GM23338 (cell line): ENCODE measurements around the gene TFB1M.

ENCODE experiments used
- CREB1 ChIP-seq: fragments of 250-450 bp; sonication (Bioruptor Pico); IDR thresholded peaks from 2 replicates; pipeline ENCODE4 v1.5.0; 2020; ENCODE audit warnings: low read depth, mild to moderate bottlenecking, moderate library complexity
- EZH2 ChIP-seq: fragments of 200-600 bp; sonication (generic); IDR thresholded peaks from one replicate; pipeline ENCODE4 v1.8.0; 2017; ENCODE audit warnings: antibody characterized with exemption, mild to moderate bottlenecking, low read depth; ENCODE audit not compliant: unreplicated experiment
- EZH2phosphoT487 ChIP-seq: fragments of 200-600 bp; sonication (generic); IDR thresholded peaks from one replicate; pipeline ENCODE4 v1.8.1; 2018; ENCODE audit warnings: antibody characterized with exemption; ENCODE audit not compliant: unreplicated experiment
- JUNB ChIP-seq: IDR thresholded peaks from one replicate; pipeline ENCODE4 v1.6.1; 2016; ENCODE audit warnings: antibody characterized with exemption; ENCODE audit not compliant: unreplicated experiment
- NANOG ChIP-seq: IDR thresholded peaks from 2 replicates; pipeline ENCODE4 v1.6.1; 2016; ENCODE audit warnings: antibody characterized with exemption, borderline replicate concordance
- POLR2AphosphoS5 ChIP-seq: IDR thresholded peaks from 2 replicates; pipeline ENCODE4 v1.6.1; 2016; ENCODE audit warnings: antibody characterized with exemption, low read depth
- STAT1 ChIP-seq: IDR thresholded peaks from one replicate; pipeline ENCODE4 v1.6.1; 2016; ENCODE audit warnings: antibody characterized with exemption; ENCODE audit not compliant: unreplicated experiment
- ZNF114 ChIP-seq: fragments of 250-450 bp; sonication (Bioruptor Pico); IDR thresholded peaks from 2 replicates; pipeline ENCODE4 v1.5.0; 2020; ENCODE audit warnings: mild to moderate bottlenecking, moderate library complexity
- ZNF331 ChIP-seq: fragments of 250-450 bp; sonication (Bioruptor Pico); IDR thresholded peaks from 2 replicates; pipeline ENCODE4 v1.5.0; 2020; ENCODE audit warnings: low read depth, mild to moderate bottlenecking, moderate library complexity
- TF ChIP-seq, protein P1 (sequence below), 2 experiments: fragments of 200-600 bp in 1 of 2; sonication (generic) in 1 of 2; conservative IDR thresholded peaks; 2 replicates each; pipeline versions ENCODE4 v1.5.1 to v1.6.1; 2016 to 2017; ENCODE audit warnings: antibody characterized with exemption in 2 of 2, low read depth in 2 of 2, mild to moderate bottlenecking in 2 of 2, moderate library complexity in 1 of 2
- TF ChIP-seq, protein P2 (sequence below): IDR thresholded peaks from one replicate; pipeline ENCODE4 v1.6.1; 2018; ENCODE audit warnings: antibody characterized with exemption; ENCODE audit not compliant: unreplicated experiment
- TF ChIP-seq, protein P3 (sequence below): IDR thresholded peaks from 2 replicates; pipeline ENCODE4 v1.6.1; 2016; ENCODE audit warnings: antibody characterized with exemption
- TF ChIP-seq, protein P4 (sequence below): fragments of 250-450 bp; sonication (Bioruptor Pico); IDR thresholded peaks from 2 replicates; pipeline ENCODE4 v1.5.0; 2020; ENCODE audit warnings: mild to moderate bottlenecking, moderate library complexity

DNA sequence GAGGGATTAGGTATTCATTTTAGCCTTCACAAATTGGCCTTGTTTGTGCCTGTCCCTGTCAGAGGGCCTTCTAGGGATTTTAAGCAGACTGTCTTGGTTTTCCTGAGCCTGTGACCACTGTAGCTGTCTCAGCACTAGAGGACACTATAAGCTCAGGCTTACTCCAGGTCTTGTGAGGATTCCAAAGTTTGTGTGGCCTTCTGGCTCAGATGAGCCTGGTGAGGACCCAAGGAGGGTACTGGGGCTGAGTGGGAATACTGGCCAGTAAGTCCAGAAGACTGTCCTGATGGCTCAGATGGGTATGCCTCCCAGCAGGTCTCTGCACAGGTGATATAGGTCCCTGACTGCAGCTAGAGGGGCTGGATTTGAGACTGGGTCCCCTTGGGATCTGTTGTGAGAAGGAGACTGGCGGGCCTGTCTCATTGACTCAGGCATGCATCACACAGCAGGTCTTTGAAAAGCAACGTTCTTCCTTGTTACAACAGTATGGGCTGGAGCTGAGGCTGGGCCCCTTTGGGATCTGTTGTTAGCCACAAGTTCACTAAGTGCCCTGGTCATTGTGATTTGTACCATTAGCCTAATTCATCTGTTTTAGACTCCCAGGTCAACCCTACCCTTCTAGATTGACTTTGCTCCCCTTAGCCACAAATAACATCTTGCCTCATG, 26.3 kb upstream of the TFB1M start:
- TF ChIP-seq, protein P1, sequence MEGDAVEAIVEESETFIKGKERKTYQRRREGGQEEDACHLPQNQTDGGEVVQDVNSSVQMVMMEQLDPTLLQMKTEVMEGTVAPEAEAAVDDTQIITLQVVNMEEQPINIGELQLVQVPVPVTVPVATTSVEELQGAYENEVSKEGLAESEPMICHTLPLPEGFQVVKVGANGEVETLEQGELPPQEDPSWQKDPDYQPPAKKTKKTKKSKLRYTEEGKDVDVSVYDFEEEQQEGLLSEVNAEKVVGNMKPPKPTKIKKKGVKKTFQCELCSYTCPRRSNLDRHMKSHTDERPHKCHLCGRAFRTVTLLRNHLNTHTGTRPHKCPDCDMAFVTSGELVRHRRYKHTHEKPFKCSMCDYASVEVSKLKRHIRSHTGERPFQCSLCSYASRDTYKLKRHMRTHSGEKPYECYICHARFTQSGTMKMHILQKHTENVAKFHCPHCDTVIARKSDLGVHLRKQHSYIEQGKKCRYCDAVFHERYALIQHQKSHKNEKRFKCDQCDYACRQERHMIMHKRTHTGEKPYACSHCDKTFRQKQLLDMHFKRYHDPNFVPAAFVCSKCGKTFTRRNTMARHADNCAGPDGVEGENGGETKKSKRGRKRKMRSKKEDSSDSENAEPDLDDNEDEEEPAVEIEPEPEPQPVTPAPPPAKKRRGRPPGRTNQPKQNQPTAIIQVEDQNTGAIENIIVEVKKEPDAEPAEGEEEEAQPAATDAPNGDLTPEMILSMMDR (conservative IDR thresholded peaks at IDR 0.05; ENCODE audit: low read depth in 2 of 2): peak; percentile 57 to 84
- TF ChIP-seq POLR2AphosphoS5 (no peak), ZNF114 (CRISPR knock-in tag) (no peak), CREB1 (CRISPR knock-in tag) (no peak), EZH2 (no peak), EZH2phosphoT487 (no peak), JUNB (no peak), ZNF331 (no peak), NANOG (no peak), STAT1 (no peak)
- TF ChIP-seq, protein P2, sequence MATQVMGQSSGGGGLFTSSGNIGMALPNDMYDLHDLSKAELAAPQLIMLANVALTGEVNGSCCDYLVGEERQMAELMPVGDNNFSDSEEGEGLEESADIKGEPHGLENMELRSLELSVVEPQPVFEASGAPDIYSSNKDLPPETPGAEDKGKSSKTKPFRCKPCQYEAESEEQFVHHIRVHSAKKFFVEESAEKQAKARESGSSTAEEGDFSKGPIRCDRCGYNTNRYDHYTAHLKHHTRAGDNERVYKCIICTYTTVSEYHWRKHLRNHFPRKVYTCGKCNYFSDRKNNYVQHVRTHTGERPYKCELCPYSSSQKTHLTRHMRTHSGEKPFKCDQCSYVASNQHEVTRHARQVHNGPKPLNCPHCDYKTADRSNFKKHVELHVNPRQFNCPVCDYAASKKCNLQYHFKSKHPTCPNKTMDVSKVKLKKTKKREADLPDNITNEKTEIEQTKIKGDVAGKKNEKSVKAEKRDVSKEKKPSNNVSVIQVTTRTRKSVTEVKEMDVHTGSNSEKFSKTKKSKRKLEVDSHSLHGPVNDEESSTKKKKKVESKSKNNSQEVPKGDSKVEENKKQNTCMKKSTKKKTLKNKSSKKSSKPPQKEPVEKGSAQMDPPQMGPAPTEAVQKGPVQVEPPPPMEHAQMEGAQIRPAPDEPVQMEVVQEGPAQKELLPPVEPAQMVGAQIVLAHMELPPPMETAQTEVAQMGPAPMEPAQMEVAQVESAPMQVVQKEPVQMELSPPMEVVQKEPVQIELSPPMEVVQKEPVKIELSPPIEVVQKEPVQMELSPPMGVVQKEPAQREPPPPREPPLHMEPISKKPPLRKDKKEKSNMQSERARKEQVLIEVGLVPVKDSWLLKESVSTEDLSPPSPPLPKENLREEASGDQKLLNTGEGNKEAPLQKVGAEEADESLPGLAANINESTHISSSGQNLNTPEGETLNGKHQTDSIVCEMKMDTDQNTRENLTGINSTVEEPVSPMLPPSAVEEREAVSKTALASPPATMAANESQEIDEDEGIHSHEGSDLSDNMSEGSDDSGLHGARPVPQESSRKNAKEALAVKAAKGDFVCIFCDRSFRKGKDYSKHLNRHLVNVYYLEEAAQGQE: no peak
- TF ChIP-seq, protein P3, sequence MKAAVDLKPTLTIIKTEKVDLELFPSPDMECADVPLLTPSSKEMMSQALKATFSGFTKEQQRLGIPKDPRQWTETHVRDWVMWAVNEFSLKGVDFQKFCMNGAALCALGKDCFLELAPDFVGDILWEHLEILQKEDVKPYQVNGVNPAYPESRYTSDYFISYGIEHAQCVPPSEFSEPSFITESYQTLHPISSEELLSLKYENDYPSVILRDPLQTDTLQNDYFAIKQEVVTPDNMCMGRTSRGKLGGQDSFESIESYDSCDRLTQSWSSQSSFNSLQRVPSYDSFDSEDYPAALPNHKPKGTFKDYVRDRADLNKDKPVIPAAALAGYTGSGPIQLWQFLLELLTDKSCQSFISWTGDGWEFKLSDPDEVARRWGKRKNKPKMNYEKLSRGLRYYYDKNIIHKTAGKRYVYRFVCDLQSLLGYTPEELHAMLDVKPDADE: no peak
- TF ChIP-seq, protein P4, sequence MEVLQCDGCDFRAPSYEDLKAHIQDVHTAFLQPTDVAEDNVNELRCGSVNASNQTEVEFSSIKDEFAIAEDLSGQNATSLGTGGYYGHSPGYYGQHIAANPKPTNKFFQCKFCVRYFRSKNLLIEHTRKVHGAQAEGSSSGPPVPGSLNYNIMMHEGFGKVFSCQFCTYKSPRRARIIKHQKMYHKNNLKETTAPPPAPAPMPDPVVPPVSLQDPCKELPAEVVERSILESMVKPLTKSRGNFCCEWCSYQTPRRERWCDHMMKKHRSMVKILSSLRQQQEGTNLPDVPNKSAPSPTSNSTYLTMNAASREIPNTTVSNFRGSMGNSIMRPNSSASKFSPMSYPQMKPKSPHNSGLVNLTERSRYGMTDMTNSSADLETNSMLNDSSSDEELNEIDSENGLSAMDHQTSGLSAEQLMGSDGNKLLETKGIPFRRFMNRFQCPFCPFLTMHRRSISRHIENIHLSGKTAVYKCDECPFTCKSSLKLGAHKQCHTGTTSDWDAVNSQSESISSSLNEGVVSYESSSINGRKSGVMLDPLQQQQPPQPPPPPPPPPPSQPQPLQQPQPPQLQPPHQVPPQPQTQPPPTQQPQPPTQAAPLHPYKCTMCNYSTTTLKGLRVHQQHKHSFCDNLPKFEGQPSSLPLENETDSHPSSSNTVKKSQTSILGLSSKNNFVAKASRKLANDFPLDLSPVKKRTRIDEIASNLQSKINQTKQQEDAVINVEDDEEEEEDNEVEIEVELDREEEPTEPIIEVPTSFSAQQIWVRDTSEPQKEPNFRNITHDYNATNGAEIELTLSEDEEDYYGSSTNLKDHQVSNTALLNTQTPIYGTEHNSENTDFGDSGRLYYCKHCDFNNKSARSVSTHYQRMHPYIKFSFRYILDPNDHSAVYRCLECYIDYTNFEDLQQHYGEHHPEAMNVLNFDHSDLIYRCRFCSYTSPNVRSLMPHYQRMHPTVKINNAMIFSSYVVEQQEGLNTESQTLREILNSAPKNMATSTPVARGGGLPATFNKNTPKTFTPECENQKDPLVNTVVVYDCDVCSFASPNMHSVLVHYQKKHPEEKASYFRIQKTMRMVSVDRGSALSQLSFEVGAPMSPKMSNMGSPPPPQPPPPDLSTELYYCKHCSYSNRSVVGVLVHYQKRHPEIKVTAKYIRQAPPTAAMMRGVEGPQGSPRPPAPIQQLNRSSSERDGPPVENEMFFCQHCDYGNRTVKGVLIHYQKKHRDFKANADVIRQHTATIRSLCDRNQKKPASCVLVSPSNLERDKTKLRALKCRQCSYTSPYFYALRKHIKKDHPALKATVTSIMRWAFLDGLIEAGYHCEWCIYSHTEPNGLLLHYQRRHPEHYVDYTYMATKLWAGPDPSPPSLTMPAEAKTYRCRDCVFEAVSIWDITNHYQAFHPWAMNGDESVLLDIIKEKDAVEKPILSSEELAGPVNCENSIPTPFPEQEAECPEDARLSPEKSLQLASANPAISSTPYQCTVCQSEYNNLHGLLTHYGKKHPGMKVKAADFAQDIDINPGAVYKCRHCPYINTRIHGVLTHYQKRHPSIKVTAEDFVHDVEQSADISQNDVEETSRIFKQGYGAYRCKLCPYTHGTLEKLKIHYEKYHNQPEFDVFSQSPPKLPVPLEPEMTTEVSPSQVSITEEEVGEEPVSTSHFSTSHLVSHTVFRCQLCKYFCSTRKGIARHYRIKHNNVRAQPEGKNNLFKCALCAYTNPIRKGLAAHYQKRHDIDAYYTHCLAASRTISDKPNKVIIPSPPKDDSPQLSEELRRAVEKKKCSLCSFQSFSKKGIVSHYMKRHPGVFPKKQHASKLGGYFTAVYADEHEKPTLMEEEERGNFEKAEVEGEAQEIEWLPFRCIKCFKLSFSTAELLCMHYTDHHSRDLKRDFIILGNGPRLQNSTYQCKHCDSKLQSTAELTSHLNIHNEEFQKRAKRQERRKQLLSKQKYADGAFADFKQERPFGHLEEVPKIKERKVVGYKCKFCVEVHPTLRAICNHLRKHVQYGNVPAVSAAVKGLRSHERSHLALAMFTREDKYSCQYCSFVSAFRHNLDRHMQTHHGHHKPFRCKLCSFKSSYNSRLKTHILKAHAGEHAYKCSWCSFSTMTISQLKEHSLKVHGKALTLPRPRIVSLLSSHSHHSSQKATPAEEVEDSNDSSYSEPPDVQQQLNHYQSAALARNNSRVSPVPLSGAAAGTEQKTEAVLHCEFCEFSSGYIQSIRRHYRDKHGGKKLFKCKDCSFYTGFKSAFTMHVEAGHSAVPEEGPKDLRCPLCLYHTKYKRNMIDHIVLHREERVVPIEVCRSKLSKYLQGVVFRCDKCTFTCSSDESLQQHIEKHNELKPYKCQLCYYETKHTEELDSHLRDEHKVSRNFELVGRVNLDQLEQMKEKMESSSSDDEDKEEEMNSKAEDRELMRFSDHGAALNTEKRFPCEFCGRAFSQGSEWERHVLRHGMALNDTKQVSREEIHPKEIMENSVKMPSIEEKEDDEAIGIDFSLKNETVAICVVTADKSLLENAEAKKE: no peak; the same call in 1 of the 2 replicates
